Measurements from ENCODE around the gene FRMD4B.

DNA sequence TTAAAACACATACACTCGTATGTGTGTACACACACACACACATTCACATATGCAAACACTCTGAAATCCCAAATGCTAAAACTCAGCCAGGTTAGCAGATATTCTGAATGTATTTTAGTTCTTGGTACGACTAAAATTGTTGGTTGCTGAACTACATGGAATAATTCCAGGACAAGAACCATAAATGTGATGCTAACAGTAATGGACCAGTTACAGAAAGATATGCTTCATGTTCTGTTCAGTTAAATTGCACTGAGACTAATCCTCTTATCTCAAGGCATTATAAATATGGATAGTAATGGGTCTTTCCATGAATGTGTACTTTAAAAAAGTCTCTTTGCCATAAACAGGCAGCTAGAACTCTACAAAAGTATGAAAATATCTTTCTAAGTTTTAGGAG, 113.3 kb downstream of the FRMD4B start:
- TF ChIP-seq POLR2A (IDR thresholded peaks at IDR 0.05) (no peak), POLR2AphosphoS5 (IDR thresholded peaks at IDR 0.05) (no peak), EP300 (IDR thresholded peaks at IDR 0.05) (no peak)
- TF ChIP-seq, protein P1, sequence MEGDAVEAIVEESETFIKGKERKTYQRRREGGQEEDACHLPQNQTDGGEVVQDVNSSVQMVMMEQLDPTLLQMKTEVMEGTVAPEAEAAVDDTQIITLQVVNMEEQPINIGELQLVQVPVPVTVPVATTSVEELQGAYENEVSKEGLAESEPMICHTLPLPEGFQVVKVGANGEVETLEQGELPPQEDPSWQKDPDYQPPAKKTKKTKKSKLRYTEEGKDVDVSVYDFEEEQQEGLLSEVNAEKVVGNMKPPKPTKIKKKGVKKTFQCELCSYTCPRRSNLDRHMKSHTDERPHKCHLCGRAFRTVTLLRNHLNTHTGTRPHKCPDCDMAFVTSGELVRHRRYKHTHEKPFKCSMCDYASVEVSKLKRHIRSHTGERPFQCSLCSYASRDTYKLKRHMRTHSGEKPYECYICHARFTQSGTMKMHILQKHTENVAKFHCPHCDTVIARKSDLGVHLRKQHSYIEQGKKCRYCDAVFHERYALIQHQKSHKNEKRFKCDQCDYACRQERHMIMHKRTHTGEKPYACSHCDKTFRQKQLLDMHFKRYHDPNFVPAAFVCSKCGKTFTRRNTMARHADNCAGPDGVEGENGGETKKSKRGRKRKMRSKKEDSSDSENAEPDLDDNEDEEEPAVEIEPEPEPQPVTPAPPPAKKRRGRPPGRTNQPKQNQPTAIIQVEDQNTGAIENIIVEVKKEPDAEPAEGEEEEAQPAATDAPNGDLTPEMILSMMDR (IDR thresholded peaks at IDR 0.05) = no peak

Data from upper lobe of left lung (tissue), 4 donors.